NB4 (cell line): ENCODE results near the gene ATXN7L1.

Source experiments
- DNase-seq: peaks from one replicate; pipeline ENCODE4 v3.0.0; 2010; ENCODE audit warnings: low read depth
- H3K4me3 ChIP-seq: one replicate; pipeline ENCODE4 v1.5.1; 2011; ENCODE audit warnings: mild to moderate bottlenecking, low read depth, low read length, moderate library complexity
- CTCF ChIP-seq: IDR thresholded peaks from one replicate; pipeline ENCODE4 v1.5.1; 2012; ENCODE audit warnings: low read depth, low read length
- MAX ChIP-seq: IDR thresholded peaks from 2 replicates; pipeline ENCODE4 v1.6.1; 2011; ENCODE audit warnings: low read depth, low read length
- MYC ChIP-seq: IDR thresholded peaks from 2 replicates; pipeline ENCODE4 v1.6.1; 2011; ENCODE audit warnings: low read depth, low read length
- POLR2A ChIP-seq: IDR thresholded peaks from 2 replicates; pipeline ENCODE4 v1.6.1; 2011; ENCODE audit warnings: mild to moderate bottlenecking; ENCODE audit not compliant: insufficient read length; ENCODE audit errors: extremely low read depth

The ATXN7L1 gene

GRCh38 chr7:105708763-105709080, 167.7 kb downstream of the ATXN7L1 start:
- no peak for TF ChIP-seq MAX
- DNase-seq = no peak

GRCh38 chr7:105707967-105708762, 168.2 kb downstream of the ATXN7L1 start:
- DNase-seq = no peak
- TF ChIP-seq POLR2A = no peak
- no peak for TF ChIP-seq CTCF

More at GRCh38 chr7:105708763-105709080, 167.7 kb downstream of the ATXN7L1 start:
- H3K4me3 ChIP-seq = no peak overlapping the region

GRCh38 chr7:105707381-105707780, 169.0 kb downstream of the ATXN7L1 start:
- no peak for DNase-seq
- H3K4me3 ChIP-seq = no peak overlapping the region
- TF ChIP-seq POLR2A = no peak
- no peak for TF ChIP-seq CTCF
- no peak for TF ChIP-seq MAX
- no peak for TF ChIP-seq MYC

More at GRCh38 chr7:105707967-105708762, 168.2 kb downstream of the ATXN7L1 start:
- no peak overlapping the region for H3K4me3 ChIP-seq

- H3K4me3 ChIP-seq = no peak overlapping the region
- TF ChIP-seq MYC (no peak), CTCF (no peak), POLR2A (no peak), MAX (no peak)
- DNase-seq = no peak
These were observed 171.0 kb downstream of the ATXN7L1 start for GRCh38 chr7:105705427-105705826.

GRCh38 chr7:105703207-105703930, 173.0 kb downstream of the ATXN7L1 start:
- no peak overlapping the region for H3K4me3 ChIP-seq
- no peak for DNase-seq
- no peak for TF ChIP-seq MYC
- TF ChIP-seq MAX = no peak
- TF ChIP-seq POLR2A = no peak
- no peak for TF ChIP-seq CTCF

GRCh38 chr7:105699568-105700236, 176.7 kb downstream of the ATXN7L1 start:
- no peak overlapping the region for H3K4me3 ChIP-seq
- no peak for TF ChIP-seq MYC
- TF ChIP-seq CTCF = no peak
- TF ChIP-seq POLR2A = no peak
- no peak for TF ChIP-seq MAX
- no peak for DNase-seq
